ENCODE data around the gene SCP2D1.

GRCh38 chr20:18811904-18812303 is 1.7 kb upstream of the SCP2D1 start:
- no peak for TF ChIP-seq CTCF (IDR thresholded peaks at IDR 0.05; ENCODE audit: extremely low read depth in 1 of 2, insufficient read depth in 1 of 2, low read depth in 1 of 2, low read length in 2 of 2)
- TF ChIP-seq FOS (IDR thresholded peaks at IDR 0.05; ENCODE audit: borderline replicate concordance, insufficient read depth, low read length): no peak
- no peak for TF ChIP-seq POLR2A (IDR thresholded peaks at IDR 0.05; ENCODE audit: low read depth, low read length)
- TF ChIP-seq EZH2 (IDR thresholded peaks at IDR 0.05; ENCODE audit: borderline replicate concordance, low read depth, low read length, severe bottlenecking): no peak
